SK-N-SH treated with all-trans-retinoic acid at 6 μM for 48 hours (cell line): ENCODE measurements around the gene DOK6.

Experiments
- ARNTL ChIP-seq: fragments of 450-650 bp; formaldehyde crosslinking; IDR thresholded peaks from 2 replicates; pipeline ENCODE4 v1.5.0; 2020; ENCODE audit warnings: low read depth, mild to moderate bottlenecking, moderate library complexity, borderline replicate concordance
- GLIS3 ChIP-seq: fragments of 250-450 bp; sonication (Bioruptor Pico); IDR thresholded peaks from 2 replicates; pipeline ENCODE4 v1.5.0; 2020; ENCODE audit warnings: mild to moderate bottlenecking, moderate library complexity
- RARB ChIP-seq: fragments of 250-450 bp; sonication (Bioruptor Pico); IDR thresholded peaks from 2 replicates; pipeline ENCODE4 v1.8.0; 2021; ENCODE audit warnings: mild to moderate bottlenecking, moderate library complexity
- TOX ChIP-seq: fragments of 250-450 bp; sonication (Bioruptor Pico); IDR thresholded peaks from 2 replicates; pipeline ENCODE4 v1.8.0; 2021; ENCODE audit warnings: mild to moderate bottlenecking, moderate library complexity, borderline replicate concordance
- ZFP3 ChIP-seq: fragments of 250-450 bp; sonication (Bioruptor Pico); IDR thresholded peaks from 2 replicates; pipeline ENCODE4 v1.5.0; 2020; ENCODE audit warnings: mild to moderate bottlenecking, moderate library complexity
- ZFP30 ChIP-seq: fragments of 450-650 bp; formaldehyde crosslinking; IDR thresholded peaks from 2 replicates; pipeline ENCODE4 v1.5.0; 2022; ENCODE audit warnings: mild to moderate bottlenecking, moderate library complexity
- ZNF8 ChIP-seq: fragments of 450-650 bp; formaldehyde crosslinking; IDR thresholded peaks from 2 replicates; pipeline ENCODE4 v1.5.0; 2020; ENCODE audit warnings: mild to moderate bottlenecking, moderate library complexity

- TF ChIP-seq ZFP30 (CRISPR knock-in tag) (no peak), ARNTL (CRISPR knock-in tag) (no peak), ZFP3 (CRISPR knock-in tag) (no peak), RARB (CRISPR knock-in tag) (no peak), GLIS3 (no peak), TOX (CRISPR knock-in tag) (no peak), ZNF8 (no peak)
Observed at GRCh38 chr18:69455125-69455524, 54.4 kb downstream of the DOK6 start.
